HG02759 (cell line): ENCODE results near the gene TFPI.
"Not testable (repeated sequence)": the region's sequence is repeated elsewhere in the genome, so short reads cannot be mapped to it uniquely, and the experiment has no call there.

Experiments used
- ATAC-seq: cut with Tn5 transposase; IDR thresholded peaks from one replicate; pipeline ENCODE4 v1.9.1; 2021; ENCODE audit warnings: mild to moderate bottlenecking, moderate library complexity; ENCODE audit not compliant: unreplicated experiment

The TFPI gene

DNA sequence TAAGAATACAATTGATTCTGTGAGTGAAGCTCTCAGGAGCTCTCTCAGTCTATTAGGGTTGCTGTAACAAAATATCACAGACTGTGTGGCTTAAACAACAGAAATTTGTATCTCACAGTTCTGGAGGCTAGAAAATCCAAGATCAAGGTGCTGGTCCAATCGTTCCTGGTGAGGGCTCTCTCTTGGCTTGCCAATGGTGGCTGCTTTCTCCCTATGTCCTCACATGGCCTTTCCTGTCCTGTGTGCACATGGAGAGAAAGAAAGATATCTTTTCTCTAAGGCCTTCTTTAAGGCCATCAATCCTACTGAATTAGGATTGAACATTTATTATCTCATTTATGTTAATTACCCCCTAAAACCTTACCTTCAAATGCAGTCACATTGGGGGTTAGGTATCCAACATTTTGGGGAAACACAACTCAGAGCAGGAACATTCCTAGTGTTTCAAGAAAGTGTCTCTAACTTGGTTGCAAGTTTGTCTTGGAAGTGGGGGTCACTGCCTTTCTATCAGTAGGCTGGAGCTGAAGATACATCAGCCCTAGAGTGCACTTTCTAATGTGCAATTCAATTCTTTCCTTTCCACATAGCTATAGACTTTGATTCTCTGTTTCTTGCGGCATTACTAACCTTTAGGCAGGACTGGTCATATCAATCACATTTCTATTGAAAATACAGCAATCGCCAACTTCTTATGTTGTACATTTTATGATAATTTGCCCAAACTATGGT, 24.8 kb downstream of the TFPI start:
- no peak for ATAC-seq

DNA sequence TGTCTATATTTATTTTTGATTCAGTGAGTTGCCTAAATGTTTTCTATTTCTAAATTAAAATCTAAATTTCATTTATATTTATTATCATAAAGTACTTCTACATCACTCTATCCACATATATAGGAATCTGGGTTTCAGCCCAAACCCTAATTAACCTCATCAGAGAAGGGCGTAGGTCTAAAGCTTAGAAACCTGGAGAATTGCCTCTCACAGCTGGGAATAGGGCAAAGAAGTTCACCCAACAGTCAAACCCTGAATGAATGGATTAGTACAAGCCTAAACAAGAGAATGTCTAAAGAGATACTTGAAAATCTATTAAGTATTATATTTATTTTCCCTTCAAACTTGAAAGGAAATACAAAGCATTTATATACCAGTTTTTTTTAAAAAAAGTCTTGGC, 26.2 kb downstream of the TFPI start:
- ATAC-seq: no peak

DNA sequence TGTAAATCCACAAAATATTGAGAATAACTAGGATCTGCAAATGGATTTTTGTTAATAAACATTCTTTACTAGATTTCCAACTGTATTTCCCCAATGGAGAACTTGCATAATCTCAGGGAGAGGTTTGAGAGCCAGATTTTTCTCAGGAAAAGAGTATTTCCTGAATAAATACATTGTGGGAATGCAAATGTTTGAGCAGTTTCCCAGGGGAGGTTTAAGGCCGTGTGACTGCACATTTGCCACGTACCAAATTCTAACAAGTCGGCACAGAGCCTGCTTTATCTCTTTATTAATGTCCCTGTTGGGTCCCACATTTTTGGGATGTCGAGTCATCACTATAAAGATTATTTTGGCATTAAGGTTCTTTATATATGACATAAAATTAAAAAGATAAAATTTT, 27.0 kb downstream of the TFPI start:
- no peak for ATAC-seq

DNA sequence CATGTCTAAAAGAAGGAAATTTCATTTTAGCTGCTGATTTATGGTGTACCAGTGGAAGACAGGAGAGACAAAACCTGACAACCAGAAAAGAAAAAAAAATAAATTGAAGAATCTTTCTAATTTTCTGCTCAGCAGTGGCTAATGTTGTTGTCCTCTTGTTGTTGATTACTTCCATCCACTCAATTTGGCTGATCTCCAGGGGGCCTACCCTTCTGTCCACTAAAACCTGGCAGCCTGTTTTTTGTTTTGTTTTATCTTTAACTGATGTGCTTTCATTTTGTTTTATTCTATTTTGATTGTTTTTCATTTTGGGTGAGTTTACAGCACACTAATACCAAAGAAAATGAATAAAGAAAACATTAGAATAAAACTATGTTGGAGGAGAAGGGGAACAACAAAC, 27.4 kb downstream of the TFPI start:
- no peak for ATAC-seq

DNA sequence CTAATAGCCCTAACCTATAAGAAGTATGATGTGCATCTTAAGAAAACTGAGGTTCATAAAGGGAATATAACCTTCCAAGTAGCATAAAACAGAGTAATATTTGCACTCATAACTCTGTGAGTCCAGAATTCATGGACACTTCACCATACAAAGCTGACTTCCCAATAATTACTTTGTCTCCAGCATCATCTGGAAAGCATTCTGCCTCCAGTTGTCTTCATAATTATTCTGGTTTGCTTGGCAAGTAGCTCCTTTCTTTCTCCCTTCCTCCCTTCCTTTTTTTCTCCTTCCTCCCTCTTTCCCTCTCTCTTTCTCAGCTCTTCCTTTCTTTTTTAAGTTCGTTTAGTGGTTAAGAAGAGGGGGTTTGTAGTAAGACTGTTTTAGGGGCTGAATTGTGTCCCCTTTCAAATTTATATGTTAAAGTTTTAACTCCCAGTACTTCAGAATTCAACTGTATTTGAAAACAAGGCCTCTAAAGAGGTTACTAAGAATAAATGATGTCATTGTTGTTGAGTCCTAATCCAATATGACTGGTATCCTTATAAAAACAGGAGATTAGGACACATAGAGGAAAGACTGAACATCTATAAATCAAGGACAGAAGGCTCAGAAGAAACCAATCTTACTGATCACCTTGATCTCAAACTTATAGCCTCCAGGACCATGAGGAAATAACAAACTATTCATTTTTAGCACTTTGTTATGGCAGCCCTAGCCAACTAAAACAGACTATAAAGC, 28.9 kb downstream of the TFPI start:
- no peak for ATAC-seq

DNA sequence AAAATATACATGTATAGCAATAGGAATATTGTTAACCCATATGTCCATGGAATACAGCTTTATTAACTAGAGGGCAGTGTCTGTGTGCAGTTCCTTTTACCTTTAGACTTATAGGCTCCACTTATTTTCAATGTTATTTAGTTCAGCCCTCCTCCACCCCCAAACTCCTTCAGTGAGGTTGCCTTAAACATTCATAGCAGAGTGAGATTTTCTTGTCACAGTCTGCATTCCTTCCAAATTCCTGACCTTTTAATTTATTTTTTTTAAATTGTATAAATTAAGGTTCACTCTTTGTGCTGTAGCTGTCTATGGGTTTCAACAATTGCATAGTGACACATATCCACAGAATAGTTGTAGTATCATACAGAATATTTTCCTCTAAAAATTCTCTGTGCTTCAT, 30.9 kb downstream of the TFPI start:
- no peak for ATAC-seq

DNA sequence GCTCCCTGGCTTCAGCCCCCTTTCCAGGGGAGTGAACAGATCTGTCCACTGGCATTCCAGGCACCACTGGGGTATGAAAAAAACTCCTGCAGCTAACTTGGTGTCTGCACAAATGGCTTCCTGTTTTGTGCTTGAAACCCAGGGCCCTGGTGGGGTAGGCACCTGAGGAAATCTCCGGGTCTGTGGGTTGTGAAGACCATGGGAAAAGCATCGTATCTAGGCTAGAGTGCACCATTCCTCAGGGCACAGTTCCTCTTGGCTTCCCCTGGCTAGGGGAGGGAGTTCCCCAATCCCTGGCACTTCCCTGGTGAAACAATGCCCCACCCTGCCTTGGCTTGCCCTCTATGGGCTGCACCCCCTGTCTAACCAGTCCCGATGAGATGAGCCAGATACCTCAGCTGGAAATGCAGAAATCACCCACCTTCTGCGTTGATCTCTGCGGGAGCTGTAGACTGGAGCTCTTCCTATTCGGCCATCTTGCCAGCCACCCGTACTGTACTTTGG, 34.1 kb downstream of the TFPI start:
- ATAC-seq: no peak

DNA sequence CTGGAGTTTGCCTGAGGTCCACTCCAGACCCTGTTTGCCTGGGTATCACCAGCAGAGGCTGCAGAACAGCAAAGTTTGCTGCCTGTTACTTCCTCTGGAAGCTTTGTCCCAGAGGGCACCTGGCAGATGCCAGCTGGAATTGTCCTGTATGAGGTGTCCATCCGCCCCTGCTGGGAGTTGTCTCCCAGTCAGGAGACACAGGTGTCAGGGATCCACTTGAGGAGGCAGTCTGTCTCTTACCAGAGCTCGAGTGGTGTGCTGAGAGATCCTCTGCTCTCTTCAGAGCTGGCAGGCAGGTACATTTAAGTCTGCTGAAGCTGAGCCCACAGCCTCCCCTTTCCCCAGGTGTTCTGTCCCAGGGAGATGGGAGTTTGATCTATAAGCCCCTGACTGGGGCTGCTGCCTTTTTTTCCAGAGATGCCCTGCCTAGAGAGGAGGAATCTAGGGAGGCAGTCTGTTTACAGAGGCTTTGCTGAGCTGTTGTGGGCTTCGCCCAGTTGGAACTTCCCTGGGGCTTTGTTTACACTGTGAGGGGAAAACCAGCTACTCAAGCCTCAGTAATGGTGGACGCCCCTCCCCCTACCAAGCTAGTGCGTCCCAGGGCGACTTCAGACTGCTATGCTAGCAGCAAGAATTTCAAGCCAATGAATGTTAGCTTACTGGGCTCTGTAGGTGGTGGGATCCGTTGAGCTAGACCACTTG, 34.7 kb downstream of the TFPI start:
- ATAC-seq: no peak

DNA sequence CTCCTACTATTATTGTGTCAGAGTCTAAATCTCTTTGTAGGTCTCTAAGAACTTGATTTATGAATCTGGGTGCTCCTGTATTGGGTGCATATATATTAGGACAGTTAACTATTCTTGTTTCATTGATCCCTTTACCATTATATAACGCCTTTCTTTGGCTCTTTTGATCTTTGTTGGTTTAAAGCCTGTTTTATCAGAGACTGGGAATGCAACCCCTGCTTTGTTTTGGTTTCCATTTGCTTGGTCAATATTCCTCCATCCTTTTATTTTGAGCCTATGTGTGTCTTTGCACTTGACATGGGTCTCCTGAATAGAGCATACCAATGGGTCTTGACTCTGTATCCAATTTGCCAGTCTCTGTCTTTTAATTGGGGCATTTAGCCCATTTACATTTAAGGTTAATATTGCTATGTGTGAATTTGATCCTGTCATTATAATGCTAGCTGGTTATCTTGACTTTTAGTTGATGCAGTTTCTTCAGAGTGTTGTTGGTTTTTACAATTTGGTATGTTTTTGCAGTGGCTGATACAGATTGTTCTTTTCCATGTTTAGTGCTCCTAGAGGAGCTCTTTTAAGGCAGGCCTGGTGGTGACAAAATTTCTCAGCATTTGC, 36.4 kb downstream of the TFPI start:
- ATAC-seq: not testable (repeated sequence)

DNA sequence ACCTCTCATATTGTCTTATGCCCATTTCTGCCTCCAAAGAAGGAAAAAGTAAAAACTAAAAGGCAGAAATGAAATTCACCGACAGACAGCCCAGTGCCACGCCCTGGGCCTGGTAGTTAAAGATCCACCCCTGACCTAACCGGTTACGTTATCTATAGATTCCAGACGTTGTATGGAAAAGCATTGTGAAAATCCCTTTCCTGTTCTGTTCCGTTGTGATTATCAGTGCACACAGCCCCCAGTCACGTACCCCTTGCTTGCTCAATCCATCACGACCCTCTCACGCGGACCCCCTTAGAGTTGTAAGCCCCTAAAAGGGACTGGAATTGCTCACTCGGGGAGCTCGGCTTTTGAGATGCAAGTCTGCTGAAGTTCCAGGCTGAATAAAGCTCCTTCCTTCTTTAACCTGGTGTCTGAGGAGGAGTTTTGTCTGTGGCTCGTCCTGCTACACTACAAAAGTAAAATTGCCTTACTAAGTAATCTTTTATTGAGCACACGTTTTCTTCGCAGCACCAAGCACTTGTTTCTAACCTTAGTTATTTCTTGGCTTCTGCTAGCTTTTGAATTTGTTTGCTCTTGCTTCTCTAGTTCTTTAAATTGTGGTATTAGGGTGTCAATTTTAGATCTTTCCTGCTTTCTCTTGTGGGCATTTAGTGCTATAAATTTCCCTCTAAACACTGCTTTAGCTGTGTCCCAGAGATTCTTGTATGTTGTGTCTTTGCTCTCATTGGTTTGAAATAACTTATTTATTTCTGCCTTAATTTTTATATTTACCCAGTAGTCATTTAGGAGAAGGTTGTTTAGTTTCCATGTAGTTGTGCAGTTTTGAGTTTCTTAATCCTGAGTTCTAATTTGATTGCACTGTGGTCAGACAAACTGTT, 37.4 kb downstream of the TFPI start:
- ATAC-seq: not testable (repeated sequence)

DNA sequence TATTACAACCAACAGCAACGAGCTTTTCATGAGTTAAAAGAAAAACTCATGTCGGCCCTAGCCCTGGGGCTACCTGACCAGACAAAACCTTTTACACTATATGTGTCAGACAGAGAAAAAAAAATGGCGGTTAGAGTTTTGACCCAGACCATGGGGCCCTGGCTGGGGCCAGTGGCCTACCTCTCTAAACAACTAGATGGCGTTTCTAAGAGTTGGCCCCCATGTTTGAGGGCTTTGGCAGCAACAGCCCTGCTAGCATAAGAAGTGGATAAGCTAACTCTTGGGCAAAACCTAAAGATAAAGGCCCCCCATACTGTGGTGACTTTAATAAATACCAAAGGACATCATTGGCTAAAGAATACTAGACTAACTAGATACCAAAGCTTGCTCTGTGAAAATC, 39.3 kb downstream of the TFPI start:
- no peak for ATAC-seq

DNA sequence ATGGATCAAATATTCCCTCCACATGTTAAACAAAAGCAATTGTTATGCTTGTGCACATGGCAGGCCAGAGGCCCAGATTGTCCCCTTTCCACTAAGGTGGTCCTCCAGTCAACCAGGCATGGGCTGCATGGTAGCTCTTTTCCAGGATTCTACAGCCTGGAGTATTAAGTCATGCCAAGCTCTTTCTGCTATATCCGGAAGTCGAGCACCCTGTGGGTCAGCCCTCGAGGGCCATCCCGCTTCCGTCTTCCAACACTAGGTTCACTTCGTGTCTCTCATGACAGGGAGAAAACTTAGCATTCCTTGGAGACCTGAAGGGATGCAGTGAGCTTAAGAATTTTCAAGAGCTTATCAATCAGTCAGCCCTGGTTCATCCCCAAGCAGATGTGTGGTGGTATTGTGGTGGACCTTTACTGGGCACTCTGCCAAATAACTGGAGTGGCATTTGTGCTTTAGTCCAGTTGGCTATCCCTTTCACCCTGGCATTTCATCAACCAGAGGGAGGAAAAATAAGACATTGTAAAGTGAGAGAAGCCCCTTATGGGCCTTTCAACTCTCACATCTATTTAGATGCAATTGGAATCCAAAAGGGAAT, 39.9 kb downstream of the TFPI start:
- not testable (repeated sequence) for ATAC-seq

DNA sequence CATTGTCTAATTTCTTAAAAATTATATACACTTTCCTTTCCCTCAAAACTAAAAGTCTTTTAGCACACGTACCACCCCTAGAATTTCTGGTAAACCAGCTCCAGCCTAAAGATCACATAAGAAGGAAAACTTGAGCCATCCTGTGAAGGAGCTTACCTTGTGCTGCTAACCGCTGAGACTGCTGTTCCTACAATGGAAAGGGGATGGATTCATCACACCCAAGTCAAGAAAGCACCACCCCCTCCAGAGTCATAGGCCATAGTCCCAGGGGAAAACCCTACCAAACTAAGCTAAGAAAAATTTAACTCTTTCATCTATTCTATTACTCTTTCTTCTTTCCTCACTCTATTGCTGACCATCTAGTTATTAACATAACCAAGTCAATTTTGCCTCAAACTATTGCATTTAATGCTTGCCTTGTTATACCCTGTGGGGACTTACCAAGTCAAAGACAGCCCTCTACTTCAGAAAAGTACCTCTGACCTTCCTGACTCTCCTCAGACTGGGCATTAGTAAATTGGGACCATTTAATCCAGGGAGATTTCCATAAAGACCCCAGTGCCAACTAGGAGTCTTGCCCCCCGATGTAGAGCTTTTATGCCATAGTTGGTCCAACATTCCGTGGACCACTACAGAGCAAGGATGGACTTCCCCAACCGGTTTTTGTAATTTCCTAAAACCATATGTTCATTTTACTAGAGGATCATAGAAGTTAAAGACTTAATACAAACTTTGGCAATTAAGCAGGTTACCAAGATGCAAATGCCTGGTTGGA, 40.6 kb downstream of the TFPI start:
- not testable (repeated sequence) for ATAC-seq

DNA sequence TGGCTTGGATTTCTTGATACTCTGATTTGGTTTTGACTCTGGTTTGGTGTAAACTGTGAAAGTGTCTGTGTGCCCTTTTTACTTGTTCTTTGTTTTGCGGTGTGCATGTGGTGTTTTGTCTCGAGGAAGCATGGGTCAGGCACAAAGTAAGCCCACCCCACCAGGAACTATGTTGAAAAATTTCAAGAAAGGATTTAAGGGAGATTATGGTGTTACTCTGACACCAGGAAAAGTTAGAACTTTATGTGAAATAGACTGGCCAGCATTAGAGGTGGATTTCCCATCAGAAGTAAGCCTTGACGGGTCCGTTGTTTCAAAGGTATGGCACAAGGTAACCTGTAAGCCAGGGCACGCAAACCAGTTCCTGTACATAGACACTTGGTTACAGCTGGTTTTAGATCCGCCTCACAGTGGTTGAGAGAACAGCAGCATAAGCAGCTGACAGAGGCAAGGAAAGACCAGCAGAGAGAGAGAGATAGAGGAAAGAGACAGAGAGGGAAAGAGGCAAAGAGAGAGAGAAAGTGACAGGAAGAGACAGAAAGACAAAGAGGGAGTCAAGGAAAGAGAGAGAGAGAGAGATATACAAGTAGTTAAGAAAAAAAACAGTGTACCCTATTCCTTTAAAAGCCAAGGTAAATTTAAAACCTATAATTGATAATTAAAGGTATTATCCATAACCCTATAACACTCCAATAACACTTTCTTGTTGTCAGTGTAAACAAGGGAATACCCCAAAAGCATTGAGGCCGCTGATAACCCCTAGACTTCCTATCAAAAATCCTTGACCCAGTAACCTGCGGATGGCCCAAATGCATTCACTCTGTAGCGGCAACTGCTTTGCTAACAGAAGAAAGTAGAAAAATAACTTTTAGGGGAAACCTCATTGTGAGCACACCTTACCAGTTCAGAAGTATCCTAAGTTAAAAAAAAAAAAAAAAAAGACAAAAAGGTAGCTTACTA, 42.6 kb downstream of the TFPI start:
- no peak for ATAC-seq

DNA sequence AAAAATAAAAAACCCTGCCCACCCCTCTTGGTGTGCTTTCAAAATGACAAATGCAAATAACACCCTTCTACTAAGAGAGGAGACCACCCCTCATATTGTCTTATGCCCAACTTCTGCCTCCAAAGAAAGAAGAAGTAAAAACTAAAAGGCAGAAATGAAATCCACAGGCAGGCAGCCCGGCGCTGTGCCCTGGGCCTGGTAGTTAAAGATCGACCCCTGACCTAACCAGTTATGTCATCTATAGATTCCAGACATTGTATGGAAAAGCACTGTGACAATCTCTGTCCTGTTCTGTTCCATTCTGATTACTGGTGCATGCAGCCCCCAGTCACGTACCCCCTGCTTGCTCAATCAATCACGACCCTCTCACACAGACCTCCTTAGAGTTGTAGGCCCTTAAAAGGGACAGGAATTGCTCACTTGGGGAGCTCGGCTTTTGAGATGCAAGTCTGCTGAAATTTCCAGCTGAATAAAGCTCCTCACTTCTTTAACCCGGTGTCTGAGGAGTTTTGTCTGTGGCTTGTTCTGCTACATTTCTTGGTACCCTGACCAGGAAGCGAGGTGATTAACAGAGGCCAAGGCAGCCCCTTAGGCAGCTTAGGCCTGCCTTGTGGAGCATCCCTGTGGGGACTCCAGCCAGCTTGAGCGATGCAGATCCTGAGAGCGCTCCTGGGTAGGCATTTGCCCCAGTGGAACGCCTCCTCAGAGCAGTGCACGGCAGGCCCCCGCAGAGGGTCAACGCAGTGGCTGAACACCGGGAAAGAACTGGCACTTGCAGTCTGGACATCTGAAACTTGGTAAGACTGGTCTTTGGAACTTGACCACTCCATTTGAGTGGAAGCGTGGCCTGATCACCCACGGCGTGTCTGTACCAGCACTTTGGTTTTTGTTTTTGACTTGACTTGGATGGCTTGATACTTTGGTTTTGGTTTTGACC, 43.5 kb downstream of the TFPI start:
- ATAC-seq: not testable (repeated sequence)

DNA sequence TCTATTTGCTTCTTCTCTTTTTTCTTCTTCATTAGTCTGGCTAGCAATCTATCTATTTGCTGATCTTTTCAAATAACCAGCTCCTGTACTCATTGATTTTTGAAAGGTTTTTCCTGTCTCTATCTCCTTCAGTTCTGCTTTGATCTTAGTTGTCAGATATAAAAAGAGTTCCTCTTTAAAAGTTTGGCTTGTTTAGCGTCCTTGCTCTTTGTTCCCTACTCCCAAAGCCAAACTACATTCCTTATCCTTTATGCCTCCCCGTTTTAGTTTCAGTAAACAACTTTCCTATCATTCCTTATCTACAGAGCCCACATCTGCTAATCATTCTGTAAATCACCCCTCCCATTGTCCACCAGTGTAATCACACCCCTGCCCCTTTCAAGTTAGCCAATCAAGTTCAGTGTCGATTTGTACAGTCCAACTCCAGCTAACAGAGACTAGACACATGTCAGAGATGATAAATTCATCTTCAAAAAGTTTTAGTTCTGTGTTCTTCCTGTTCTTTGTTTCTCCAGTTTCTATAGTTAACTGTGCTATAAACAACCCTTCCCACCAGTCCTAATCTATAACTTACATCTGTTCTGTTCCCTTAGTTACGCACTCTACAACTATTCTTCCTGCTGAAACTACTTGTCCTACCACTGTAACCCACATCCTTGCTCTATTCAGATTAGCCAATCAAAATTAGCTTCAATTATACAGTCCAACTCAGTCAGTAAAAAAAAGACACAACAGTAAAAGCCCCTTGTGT, 44.4 kb downstream of the TFPI start:
- ATAC-seq: no peak
